Muscle of leg (tissue), 11 donors: ENCODE results near the gene SNX13. TPM values are rescaled to one million over a fixed set of nuclear protein-coding genes. Genes with fewer than 3 reads are reported as not detected.

Experiments
- DNase-seq: peaks from one replicate; pipeline ENCODE4 v3.0.0; 2013
- H3K27ac ChIP-seq: one replicate; pipeline ENCODE4 v1.5.1; 2013; ENCODE audit warnings: mild to moderate bottlenecking, low read length, control low read depth
- H3K27me3 ChIP-seq: one replicate; pipeline ENCODE4 v1.6.1; 2013; ENCODE audit warnings: low read length; ENCODE audit not compliant: control insufficient read depth, insufficient read depth
- H3K36me3 ChIP-seq: one replicate; pipeline ENCODE4 v1.6.1; 2013; ENCODE audit warnings: low read length; ENCODE audit not compliant: control insufficient read depth, insufficient read depth
- H3K4me1 ChIP-seq: one replicate; pipeline ENCODE4 v1.6.1; 2013; ENCODE audit warnings: low read length; ENCODE audit not compliant: control insufficient read depth, insufficient read depth
- H3K4me3 ChIP-seq: one replicate; pipeline ENCODE4 v1.5.1; 2013; ENCODE audit warnings: low read length, control low read depth
- H3K9me3 ChIP-seq: replicated peaks from 2 replicates; pipeline ENCODE4 v1.6.1; 2013; ENCODE audit warnings: low read depth, low read length; ENCODE audit not compliant: control insufficient read depth
- whole genome bisulfite sequencing: methylation state at CpG from one replicate; pipeline ENCODE4 v1.1.5; 2013; ENCODE audit warnings: missing lambda C conversion rate; ENCODE audit not compliant: insufficient coverage; 5-methylcytosine and 5-hydroxymethylcytosine counted together
- polyA plus RNA-seq, 8 donors: library from polyadenylated mRNA; unstranded; fragments of 120-200 nt; gene quantifications; one replicate each; pipeline versions ENCODE4 v1.2.1 to v1.2.3, GENCODE V29; 2013; ENCODE audit warnings: inconsistent platforms in 1 of 8, low replicate concordance in 1 of 8; ENCODE audit not compliant: insufficient read length in 8 of 8, insufficient read depth in 1 of 8
- total RNA-seq: library from RNA; stranded (reverse); fragments of 120-200 nt; gene quantifications from one replicate; pipeline ENCODE4 v1.2.4, GENCODE V29; 2013

The SNX13 gene
- total and polyA plus RNA-seq, 9 donors, result 15.4 to 43.4 (median 21.0) TPM

GRCh38 chr7:17976952-17977351 is 36.7 kb upstream of the SNX13 start:
- Histone ChIP-seq H3K27me3 (no peaks in the 10 kb centered on the region), H3K4me1 (no peaks in the 10 kb centered on the region), H3K27ac (no peak overlapping the region), H3K36me3 (no peaks in the 10 kb centered on the region), H3K9me3 (no peaks in the 10 kb centered on the region), H3K4me3 (no peak overlapping the region)
- DNase-seq, result no peak
- no CpG with 5 or more reads among the region's 2 CpGs for WGBS

- Histone ChIP-seq H3K4me1 (no peaks in the 10 kb centered on the region), H3K4me3 (no peak overlapping the region), H3K36me3 (no peaks in the 10 kb centered on the region), H3K27ac (no peak overlapping the region), H3K27me3 (no peaks in the 10 kb centered on the region), H3K9me3 (no peaks in the 10 kb centered on the region)
- DNase-seq, result peak; percentile 37
- WGBS, result no CpG with 5 or more reads among the region's 2 CpGs
These were observed 31.1 kb upstream of the SNX13 start for GRCh38 chr7:17971411-17971810.

- WGBS, result 7% methylated on average over 1 of the region's 5 CpGs
- H3K4me3 ChIP-seq, result no peak overlapping the region
- H3K36me3 ChIP-seq, result no peaks in the 10 kb centered on the region
- DNase-seq, result no peak
- no peaks in the 10 kb centered on the region for H3K9me3 ChIP-seq
- H3K27ac ChIP-seq, result no peak overlapping the region
- no peaks in the 10 kb centered on the region for H3K27me3 ChIP-seq
- no peaks in the 10 kb centered on the region for H3K4me1 ChIP-seq
These were observed 28.8 kb upstream of the SNX13 start for GRCh38 chr7:17968791-17969715.

GRCh38 chr7:17966706-17967105 is 26.4 kb upstream of the SNX13 start:
- no peak for DNase-seq
- Histone ChIP-seq H3K9me3 (no peaks in the 10 kb centered on the region), H3K27me3 (no peaks in the 10 kb centered on the region), H3K4me3 (no peak overlapping the region), H3K36me3 (no peaks in the 10 kb centered on the region), H3K4me1 (no peaks in the 10 kb centered on the region), H3K27ac (no peak overlapping the region)
- WGBS, result no CpG with 5 or more reads among the region's 3 CpGs

GRCh38 chr7:17965603-17966002 is 25.3 kb upstream of the SNX13 start:
- Histone ChIP-seq H3K36me3 (no peaks in the 10 kb centered on the region), H3K27me3 (no peaks in the 10 kb centered on the region), H3K4me1 (no peaks in the 10 kb centered on the region), H3K9me3 (no peaks in the 10 kb centered on the region), H3K27ac (no peak overlapping the region), H3K4me3 (no peak overlapping the region)
- no peak for DNase-seq

- WGBS, result 66% methylated on average over 3 of the region's 3 CpGs
- Histone ChIP-seq H3K36me3 (no peaks in the 10 kb centered on the region), H3K27me3 (no peaks in the 10 kb centered on the region), H3K4me3 (no peak overlapping the region), H3K27ac (no peak overlapping the region), H3K9me3 (no peaks in the 10 kb centered on the region), H3K4me1 (no peaks in the 10 kb centered on the region)
- DNase-seq, result no peak
These were observed 23.0 kb upstream of the SNX13 start for GRCh38 chr7:17963281-17963680.

- 96% methylated on average over 8 of the region's 9 CpGs for whole genome bisulfite sequencing
- Histone ChIP-seq H3K27ac (no peak overlapping the region), H3K4me1 (no peaks in the 10 kb centered on the region), H3K9me3 (no peaks in the 10 kb centered on the region), H3K27me3 (no peaks in the 10 kb centered on the region), H3K4me3 (no peak overlapping the region), H3K36me3 (no peaks in the 10 kb centered on the region)
- no peak for DNase-seq
These were observed 22.4 kb upstream of the SNX13 start for GRCh38 chr7:17962652-17963051.

- Histone ChIP-seq H3K27ac (no peak overlapping the region), H3K4me3 (no peak overlapping the region), H3K27me3 (no peaks in the 10 kb centered on the region), H3K36me3 (no peaks in the 10 kb centered on the region), H3K9me3 (no peaks in the 10 kb centered on the region), H3K4me1 (no peaks in the 10 kb centered on the region)
- peak; percentile 67 for DNase-seq
- WGBS, result no CpG with 5 or more reads among the region's 2 CpGs
These were observed 17.6 kb upstream of the SNX13 start for GRCh38 chr7:17957871-17958270.

GRCh38 chr7:17952387-17952786 is 12.1 kb upstream of the SNX13 start:
- no peak for DNase-seq
- no peaks in the 10 kb centered on the region for H3K27me3 ChIP-seq
- H3K4me3 ChIP-seq, result no peak overlapping the region
- H3K9me3 ChIP-seq, result no peaks in the 10 kb centered on the region
- no CpG with 5 or more reads among the region's 2 CpGs for WGBS
- no peak overlapping the region for H3K27ac ChIP-seq
- no peaks in the 10 kb centered on the region for H3K4me1 ChIP-seq
- no peaks in the 10 kb centered on the region for H3K36me3 ChIP-seq

GRCh38 chr7:17951742-17952254 is 11.5 kb upstream of the SNX13 start:
- WGBS, result no CpG with 5 or more reads among the region's 5 CpGs
- Histone ChIP-seq H3K9me3 (no peaks in the 10 kb centered on the region), H3K27me3 (no peaks in the 10 kb centered on the region)

More at GRCh38 chr7:17951742-17952254, 11.5 kb upstream of the SNX13 start:
- DNase-seq, result no peak
- Histone ChIP-seq H3K27ac (no peak overlapping the region), H3K4me3 (no peak overlapping the region), H3K36me3 (no peaks in the 10 kb centered on the region), H3K4me1 (no peaks in the 10 kb centered on the region)
